Peyer's patch (tissue), 4 donors: ENCODE results near the gene POU6F2.

Source experiments
- POLR2A ChIP-seq, 2 donors: fragments of 450-650 bp; IDR thresholded peaks; one replicate each; pipeline ENCODE4 v1.5.1; 2017; ENCODE audit warnings: antibody characterized with exemption in 2 of 2, mild to moderate bottlenecking in 2 of 2, moderate library complexity in 2 of 2
- TF ChIP-seq, protein P1 (sequence below), 6 experiments: fragments of 450-650 bp in 4 of 6; fragments of 200-600 bp in 2 of 6; sonication (generic) in 1 of 6; IDR thresholded peaks; one replicate each; pipeline ENCODE4 v1.5.1; 2017 to 2019; ENCODE audit warnings: antibody characterized with exemption in 6 of 6, mild to moderate bottlenecking in 3 of 6, moderate library complexity in 1 of 6

DNA sequence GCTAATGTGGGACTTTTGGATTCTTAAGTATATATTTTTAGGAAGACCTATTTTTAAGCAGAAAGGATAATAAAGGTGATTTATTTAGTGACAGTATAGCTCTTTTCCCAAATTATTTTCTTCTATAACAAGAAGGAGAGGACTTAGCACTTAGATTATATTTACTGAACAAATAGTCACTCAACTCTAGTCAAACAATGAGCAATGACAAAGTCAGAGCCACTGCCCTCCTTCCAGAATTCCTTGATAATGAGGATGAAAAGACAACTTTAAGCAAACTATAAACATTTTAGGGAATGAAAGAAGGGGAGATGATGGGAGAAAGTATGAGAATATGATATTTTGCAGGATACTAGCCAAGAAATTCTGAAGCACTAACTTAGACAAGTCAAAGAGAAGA, 295.0 kb downstream of the POU6F2 start:
- TF ChIP-seq, protein P1, sequence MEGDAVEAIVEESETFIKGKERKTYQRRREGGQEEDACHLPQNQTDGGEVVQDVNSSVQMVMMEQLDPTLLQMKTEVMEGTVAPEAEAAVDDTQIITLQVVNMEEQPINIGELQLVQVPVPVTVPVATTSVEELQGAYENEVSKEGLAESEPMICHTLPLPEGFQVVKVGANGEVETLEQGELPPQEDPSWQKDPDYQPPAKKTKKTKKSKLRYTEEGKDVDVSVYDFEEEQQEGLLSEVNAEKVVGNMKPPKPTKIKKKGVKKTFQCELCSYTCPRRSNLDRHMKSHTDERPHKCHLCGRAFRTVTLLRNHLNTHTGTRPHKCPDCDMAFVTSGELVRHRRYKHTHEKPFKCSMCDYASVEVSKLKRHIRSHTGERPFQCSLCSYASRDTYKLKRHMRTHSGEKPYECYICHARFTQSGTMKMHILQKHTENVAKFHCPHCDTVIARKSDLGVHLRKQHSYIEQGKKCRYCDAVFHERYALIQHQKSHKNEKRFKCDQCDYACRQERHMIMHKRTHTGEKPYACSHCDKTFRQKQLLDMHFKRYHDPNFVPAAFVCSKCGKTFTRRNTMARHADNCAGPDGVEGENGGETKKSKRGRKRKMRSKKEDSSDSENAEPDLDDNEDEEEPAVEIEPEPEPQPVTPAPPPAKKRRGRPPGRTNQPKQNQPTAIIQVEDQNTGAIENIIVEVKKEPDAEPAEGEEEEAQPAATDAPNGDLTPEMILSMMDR (IDR thresholded peaks at IDR 0.05), result no peak
- TF ChIP-seq POLR2A (IDR thresholded peaks at IDR 0.05), result no peak
